Measurements from ENCODE around the gene IL11.

The IL11 gene

GRCh38 chr19:55390461-55390880 lies 20.2 kb upstream of the IL11 start:
- peak; percentile 40 for DNase-seq

DNA sequence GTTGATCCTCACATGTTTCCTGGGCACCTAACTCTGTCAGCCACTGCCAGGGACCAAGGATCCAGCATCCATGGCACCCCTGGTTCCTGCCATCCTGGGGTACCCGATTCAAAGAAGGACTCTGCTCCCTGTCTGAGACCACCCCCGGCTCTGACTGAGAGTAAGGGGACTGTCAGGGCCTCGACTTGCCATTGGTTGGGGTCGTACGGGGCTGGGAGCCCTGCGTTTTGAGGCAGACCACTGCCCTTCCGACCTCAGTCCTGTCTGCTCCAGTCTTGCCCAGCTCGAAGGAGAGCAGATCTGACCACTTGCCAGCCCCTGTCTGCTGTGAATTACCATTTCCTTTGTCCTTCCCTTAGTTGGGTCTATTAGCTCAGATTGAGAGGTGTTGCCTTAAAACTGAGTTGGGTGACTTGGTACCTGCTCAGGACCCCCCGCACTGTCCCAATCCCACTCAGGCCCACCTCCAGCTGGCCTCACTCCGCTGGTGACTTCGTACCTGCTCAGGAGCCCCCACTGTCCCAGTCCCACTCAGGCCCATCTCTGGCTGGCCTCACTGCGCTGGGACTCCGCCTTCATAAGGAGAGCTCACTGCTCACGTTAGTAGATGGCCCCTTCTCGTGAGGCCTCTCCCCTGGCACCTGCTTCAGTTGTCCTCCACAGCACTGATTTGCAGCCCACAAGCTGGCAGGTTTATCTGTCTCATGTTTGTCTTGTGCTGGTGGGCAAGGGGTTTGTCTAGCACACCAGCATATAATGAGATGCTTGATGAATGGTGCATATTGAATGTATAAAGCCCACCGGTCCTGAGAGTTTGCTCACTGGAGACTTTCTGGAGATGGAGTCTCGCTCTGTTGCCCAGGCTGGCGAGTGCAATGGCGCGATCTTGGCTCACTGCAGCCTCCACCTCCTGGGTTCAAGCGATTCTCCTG lies 19.4 kb upstream of the IL11 start:
- no peak for DNase-seq

GRCh38 chr19:55387736-55388497 lies 17.7 kb upstream of the IL11 start:
- no peak for DNase-seq

- DNase-seq = no peak
Measured at GRCh38 chr19:55386493-55386971, 16.3 kb upstream of the IL11 start.

- DNase-seq = peak; percentile 100
Measured at GRCh38 chr19:55385724-55386492, 15.6 kb upstream of the IL11 start, which contains the start of gene RPL28. Gene RPL28 (plus strand): TSS chr19:55385932. CDS start chr19:55386358, 426 bp downstream.

GRCh38 chr19:55384920-55385723 lies 14.9 kb upstream of the IL11 start:
- DNase-seq = peak; percentile 98

DNA sequence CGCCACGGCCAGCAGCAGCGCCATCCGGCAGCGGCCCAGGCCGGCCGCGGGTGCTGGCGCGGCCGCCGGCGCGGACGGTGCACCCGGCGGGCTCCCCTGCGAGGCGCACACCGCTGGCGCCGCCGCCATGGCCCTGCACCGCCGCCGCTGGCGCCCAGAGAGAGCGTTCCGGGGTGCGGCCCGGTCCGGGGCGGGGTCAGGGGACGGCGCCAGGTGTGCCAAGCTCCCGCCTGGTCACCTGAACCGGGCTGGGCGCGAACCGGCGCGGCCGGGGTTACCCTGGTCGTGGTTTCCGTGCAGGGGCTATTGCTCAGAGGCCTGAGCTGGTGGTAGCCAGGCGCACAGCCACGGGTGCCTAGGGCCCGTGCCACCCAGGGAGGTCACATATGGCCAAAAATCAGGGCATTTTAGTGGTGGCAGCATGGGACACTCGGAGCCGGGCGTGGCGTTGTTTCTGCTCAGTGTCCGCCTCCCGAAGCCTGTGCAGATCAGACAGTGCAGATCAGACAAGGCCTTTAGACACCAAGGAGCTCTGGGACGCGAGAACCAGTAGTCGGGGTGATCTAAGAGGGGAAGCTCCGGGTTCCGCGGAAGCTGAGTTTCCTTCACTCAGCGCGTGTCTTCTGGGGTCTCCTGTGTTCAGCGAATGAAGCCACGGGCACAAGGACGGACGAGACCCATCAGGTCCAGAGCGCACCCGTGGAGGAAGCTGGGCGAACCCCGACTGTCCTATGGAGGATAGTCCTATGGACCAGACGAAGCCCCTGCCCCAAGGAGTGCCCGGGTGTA lies 14.1 kb upstream of the IL11 start, which contains the start of gene TMEM238:
TSS of gene TMEM238 (minus strand) at position 162 of the 789 bp plus-strand sequence. CDS start at position 129, 33 bp downstream.
- DNase-seq = peak; percentile 78

DNA sequence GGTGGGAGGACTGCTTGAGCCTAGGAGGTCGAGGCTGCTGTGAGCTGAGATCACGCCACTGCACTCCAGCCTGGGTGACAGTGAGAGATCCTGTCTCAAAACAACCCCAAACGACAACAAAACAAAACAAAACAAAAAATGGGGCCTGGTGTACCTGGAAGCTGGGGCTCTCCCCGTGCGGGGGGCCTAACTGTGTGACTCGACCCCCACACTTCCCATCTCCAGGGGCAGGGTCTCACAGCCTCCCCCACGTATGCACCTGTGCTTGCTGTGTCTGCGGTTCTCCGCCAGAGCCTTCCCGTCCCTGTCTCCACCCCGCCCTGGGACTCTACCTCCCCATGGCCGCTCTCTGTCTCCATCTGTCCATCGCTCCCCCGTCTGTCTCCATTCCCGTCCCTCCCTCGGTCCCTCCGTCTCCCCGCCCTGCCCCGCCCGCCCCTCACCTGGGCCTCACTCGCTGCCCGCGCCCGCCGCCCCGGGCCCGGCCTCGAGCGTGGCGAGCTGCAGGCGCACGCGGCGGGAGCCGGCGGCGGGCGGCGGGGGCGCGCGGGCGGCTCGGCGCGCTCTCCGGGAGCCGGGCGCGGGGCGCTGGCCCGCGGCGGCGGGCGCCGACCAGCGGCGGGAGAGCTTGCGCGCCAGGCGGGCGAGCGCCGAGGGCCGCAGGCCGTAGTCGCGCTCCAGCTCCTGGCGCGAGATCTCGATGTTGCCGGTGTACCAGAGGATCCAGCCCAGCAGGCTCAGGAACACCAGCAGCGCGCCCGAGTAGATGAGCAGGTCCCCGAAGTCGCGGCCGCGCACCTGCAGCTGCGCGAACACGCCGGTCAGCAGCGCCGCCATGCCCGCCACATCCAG lies 13.2 kb upstream of the IL11 start:
- DNase-seq = peak; percentile 86

DNA sequence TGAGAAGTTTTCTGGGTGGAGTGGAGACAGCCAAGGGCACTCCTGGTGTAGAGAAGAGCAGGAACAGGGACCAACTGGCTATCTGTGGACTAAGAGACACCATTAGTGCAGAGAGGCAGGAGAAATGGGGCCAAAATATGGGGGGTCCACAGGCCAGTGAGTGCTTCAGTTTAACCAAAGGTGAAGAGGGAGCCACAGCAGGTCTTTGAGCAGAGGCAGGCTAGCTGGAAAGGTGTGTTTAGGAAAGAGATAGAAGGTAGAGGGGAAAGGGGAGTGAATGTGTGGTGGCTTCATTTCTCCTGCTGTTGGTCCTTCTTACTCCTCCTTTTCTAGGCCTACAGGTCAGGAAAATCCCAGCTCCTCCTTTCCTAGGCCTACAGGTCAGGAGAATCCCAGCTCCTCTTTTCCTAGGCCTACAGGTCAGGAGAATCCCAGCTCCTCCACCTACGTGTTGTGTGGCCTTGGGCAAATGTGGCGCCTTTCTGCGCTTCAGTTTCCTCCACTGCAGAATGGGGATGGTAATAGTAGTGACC lies 12.3 kb upstream of the IL11 start:
- no peak for DNase-seq

- no peak for DNase-seq
Measured at GRCh38 chr19:55382013-55382412, 11.8 kb upstream of the IL11 start.

DNA sequence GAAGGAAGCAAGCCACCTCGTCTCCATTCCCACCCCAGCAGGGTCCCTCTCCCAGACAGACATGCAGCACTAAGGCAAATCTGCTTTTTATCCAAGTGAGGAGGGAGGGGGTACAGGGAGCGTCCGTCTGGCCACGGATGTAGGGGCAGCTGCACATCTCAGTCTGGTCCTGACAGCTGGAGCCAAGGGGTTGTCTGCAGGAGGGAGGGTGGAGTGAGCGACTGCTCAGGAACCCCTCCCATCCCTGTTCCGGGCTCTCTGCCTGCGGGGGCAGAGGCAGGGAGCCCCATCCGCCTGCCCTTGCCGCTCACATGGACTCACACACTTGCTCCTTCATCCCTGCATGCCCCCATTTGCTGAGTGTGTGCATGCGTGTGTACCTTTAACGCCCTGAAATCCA lies 8.9 kb upstream of the IL11 start:
- no peak for DNase-seq

- no peak for DNase-seq
Measured at GRCh38 chr19:55377356-55378131, 7.3 kb upstream of the IL11 start.

- peak; percentile 35 for DNase-seq
Measured at GRCh38 chr19:55376241-55376933, 6.1 kb upstream of the IL11 start, which contains the start of gene TMEM190. Gene TMEM190 (plus strand): TSS chr19:55376826. CDS start chr19:55376854, 28 bp downstream.

DNA sequence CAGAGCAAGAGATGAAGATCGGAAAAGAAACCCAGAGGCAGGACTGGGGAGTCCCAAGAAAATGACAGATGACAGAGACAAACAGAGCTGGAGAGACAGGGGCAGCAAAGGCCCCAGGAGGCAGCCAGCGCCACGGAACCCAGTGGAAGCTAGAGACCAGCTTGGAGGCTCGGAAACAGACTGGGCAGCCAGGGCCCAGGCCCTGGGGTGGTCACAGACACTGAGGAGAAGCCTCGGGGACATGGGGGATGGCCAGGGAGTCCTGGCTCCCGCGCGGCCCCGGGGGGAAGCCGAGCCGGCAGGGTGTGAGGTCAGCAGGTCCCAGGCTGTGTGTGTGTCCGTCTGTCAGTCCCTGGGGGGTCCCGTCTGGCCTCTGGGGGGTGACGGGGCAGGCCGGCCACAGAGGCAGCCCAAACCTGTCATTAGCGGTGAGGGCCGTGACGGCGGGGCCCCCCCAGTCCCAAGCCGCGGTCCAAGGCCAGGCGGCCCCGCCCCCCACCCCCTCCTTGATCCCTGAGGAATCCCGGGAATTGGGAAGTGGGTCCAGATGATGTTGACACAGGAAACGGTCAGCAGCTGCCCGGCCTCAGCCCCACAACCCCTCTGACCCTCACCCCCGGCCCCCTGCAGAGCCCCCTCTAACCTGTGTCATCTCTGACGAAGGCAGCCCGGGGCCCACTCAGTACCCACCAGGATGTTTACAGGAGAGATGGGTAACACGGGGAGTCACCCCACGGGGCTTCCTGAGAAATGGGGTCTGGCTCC lies 3.9 kb upstream of the IL11 start:
- DNase-seq = no peak

DNA sequence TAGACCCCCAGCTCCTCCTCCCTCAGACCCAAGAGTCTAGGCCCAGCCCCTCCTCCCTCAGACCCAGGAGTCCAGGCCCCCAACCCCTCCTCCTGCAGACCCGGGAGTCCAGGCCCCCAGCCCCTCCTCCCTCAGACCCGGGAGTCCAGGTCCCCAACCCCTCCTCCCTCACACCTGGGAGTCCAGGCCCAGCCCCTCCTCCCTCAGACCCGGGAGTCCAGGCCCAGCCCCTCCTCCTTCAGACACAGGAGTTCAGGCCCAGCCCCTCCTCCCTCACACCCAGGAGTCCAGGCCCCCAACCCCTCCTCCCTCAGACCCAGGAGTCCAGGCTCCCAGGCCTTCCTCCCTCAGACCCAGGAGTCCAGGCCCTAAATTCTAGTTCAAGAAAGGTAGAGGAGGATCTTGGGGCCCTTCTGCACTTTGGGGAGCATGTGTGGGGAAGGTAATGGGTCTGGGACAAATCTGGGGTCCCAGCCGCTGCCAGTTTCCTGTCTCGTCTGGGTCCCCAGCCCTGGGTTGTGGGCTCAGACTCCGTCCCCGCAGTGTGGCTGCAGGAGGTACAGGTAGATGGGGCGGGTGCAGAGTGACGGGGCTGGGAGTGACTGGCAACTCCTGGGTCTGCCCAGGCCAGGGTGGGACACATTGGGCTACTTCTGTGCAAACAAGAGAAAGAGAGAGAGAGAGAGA lies 3.2 kb upstream of the IL11 start:
- DNase-seq = no peak

DNA sequence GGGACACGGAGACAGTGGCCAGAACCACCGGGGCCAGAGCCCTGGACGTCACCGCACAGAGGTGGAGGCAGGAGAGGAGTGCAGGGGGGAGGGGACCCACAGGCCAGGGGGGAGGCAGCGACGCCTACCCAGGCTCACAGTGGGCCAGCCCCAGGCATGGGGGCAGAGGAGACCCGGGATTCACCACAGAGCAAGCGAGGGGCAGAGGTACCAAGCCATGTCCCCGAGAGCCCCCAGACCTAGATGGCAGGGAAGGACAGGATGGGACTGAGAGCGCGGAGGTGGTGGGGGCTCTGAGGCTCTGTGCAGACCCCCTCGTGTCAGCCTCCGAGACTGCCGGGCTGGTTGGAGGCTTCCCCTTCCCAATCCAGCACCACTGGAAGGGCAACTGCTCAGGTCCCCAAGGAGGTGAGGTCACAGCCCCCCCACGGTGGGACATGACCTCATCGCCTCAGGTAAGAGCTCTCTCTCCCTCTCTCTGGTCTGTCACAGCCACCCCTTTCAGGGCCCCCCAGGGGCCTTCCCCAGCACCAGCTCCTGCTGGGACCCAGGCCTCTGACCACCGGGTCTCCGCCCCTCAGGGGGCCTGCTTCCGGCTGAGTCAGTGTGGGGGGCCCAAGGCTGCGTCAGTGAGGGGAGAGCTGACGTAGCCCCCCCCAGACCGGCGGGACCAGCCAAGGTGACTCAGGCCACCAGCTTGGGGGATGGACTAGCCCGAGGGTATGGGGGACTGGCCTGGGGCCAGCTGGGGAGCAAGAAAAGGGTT lies 2.2 kb upstream of the IL11 start:
- DNase-seq = no peak
